ENCODE measurements around the gene BTBD16.

- no peak for TF ChIP-seq CTCF (IDR thresholded peaks at IDR 0.05)
- TF ChIP-seq POLR2A (IDR thresholded peaks at IDR 0.05), result no peak
Observed at GRCh38 chr10:122276611-122277208, 5.6 kb downstream of the BTBD16 start.

All from testis (tissue), 2 donors.